Measurements from ENCODE around the gene DCHS1. TPM values are rescaled to one million over a fixed set of nuclear protein-coding genes. Genes with fewer than 3 reads are reported as not detected.

The DCHS1 gene
- total RNA-seq, 2 experiments from 2014 or later: 0.35 to 0.40 TPM

- H3K4me3 Mint-ChIP-seq: no peak overlapping the region
- H3K27me3 Mint-ChIP-seq: no peaks in the 10 kb centered on the region
- ChIA-PET POLR2A (no interaction called here), CTCF (interaction anchor here (0.9 to 2.3 kb wide), 4 partner anchors 9 to 48 kb away, joined by 3 to 7 read pairs (median 5); no protein-coding TSS in a partner anchor)
- H3K27ac Mint-ChIP-seq: no peak overlapping the region
- DNase-seq: no peak
- no peaks in the 10 kb centered on the region for H3K9me3 Mint-ChIP-seq
- H3K36me3 Mint-ChIP-seq (ENCODE audit: low read depth): no peaks in the 10 kb centered on the region
- H3K4me1 Mint-ChIP-seq: no peaks in the 10 kb centered on the region
These were observed 15.3 kb downstream of the DCHS1 start for GRCh38 chr11:6640036-6640984.

GRCh38 chr11:6638429-6638828, 17.2 kb downstream of the DCHS1 start:
- no peak overlapping the region for H3K27ac Mint-ChIP-seq
- H3K4me1 Mint-ChIP-seq: no peaks in the 10 kb centered on the region
- CTCF ChIA-PET: interaction anchor here (0.9 to 1.8 kb wide), 6 partner anchors 9 to 108 kb away, joined by 3 to 6 read pairs (median 4); partner anchors contain the start of gene TPP1
- DNase-seq: no peak
- POLR2A ChIA-PET: interaction anchor here (0.8 kb wide), 1 partner anchor 14 kb away, joined by 3 read pairs; no protein-coding TSS in a partner anchor
- H3K4me3 Mint-ChIP-seq: no peak overlapping the region
- H3K9me3 Mint-ChIP-seq: no peaks in the 10 kb centered on the region
- no peaks in the 10 kb centered on the region for H3K27me3 Mint-ChIP-seq
- no peaks in the 10 kb centered on the region for H3K36me3 Mint-ChIP-seq (ENCODE audit: low read depth)

- Mint-ChIP-seq H3K27me3 (no peaks in the 10 kb centered on the region), H3K4me3 (no peak overlapping the region), H3K27ac (no peak overlapping the region), H3K9me3 (no peaks in the 10 kb centered on the region), H3K4me1 (no peaks in the 10 kb centered on the region), H3K36me3 (ENCODE audit: low read depth) (no peaks in the 10 kb centered on the region)
- ChIA-PET POLR2A (no interaction called here), CTCF (interaction anchor here (0.9 to 1.8 kb wide), 6 partner anchors 9 to 107 kb away, joined by 3 to 4 read pairs (median 4); partner anchors contain the start of gene TPP1)
- DNase-seq: no peak
These were observed 17.7 kb downstream of the DCHS1 start for GRCh38 chr11:6637871-6638270.

GRCh38 chr11:6636480-6636879, 19.1 kb downstream of the DCHS1 start:
- POLR2A ChIA-PET: no interaction called here
- Mint-ChIP-seq H3K4me1 (peaks cover 5% of the 10 kb centered on the region), H3K27me3 (no peaks in the 10 kb centered on the region), H3K36me3 (ENCODE audit: low read depth) (no peaks in the 10 kb centered on the region), H3K9me3 (no peaks in the 10 kb centered on the region), H3K27ac (no peak overlapping the region), H3K4me3 (no peak overlapping the region)
- no peak for DNase-seq
- CTCF ChIA-PET: interaction anchor here (1.1 to 1.6 kb wide), 2 partner anchors 11 to 106 kb away, joined by 3 to 4 read pairs; no protein-coding TSS in a partner anchor

- POLR2A ChIA-PET: no interaction called here
- H3K4me1 Mint-ChIP-seq: peaks cover 5% of the 10 kb centered on the region
- no peak overlapping the region for H3K27ac Mint-ChIP-seq
- H3K27me3 Mint-ChIP-seq: no peaks in the 10 kb centered on the region
- CTCF ChIA-PET: interaction anchor here (0.9 to 1.8 kb wide), 3 partner anchors 13 to 104 kb away, joined by 3 to 4 read pairs (median 4); partner anchors contain the start of gene TPP1
- no peaks in the 10 kb centered on the region for H3K9me3 Mint-ChIP-seq
- no peak overlapping the region for H3K4me3 Mint-ChIP-seq
- DNase-seq: no peak
- no peaks in the 10 kb centered on the region for H3K36me3 Mint-ChIP-seq (ENCODE audit: low read depth)
These were observed 20.3 kb downstream of the DCHS1 start for GRCh38 chr11:6635082-6635932.

GRCh38 chr11:6634534-6634933, 21.1 kb downstream of the DCHS1 start:
- no peaks in the 10 kb centered on the region for H3K27me3 Mint-ChIP-seq
- peaks cover 5% of the 10 kb centered on the region for H3K4me1 Mint-ChIP-seq
- H3K27ac Mint-ChIP-seq: no peak overlapping the region
- DNase-seq: no peak
- POLR2A ChIA-PET: no interaction called here
- H3K36me3 Mint-ChIP-seq (ENCODE audit: low read depth): no peaks in the 10 kb centered on the region
- no peak overlapping the region for H3K4me3 Mint-ChIP-seq
- CTCF ChIA-PET: interaction anchor here (0.9 to 1.8 kb wide), 2 partner anchors 14 to 15 kb away, joined by 3 to 4 read pairs; partner anchors contain the start of gene TPP1
- no peaks in the 10 kb centered on the region for H3K9me3 Mint-ChIP-seq

GRCh38 chr11:6633422-6634408, 21.9 kb downstream of the DCHS1 start:
- CTCF ChIA-PET: interaction anchor here (0.9 to 1.8 kb wide), 2 partner anchors 14 to 15 kb away, joined by 3 to 4 read pairs; partner anchors contain the start of gene TPP1

GRCh38 chr11:6632116-6633073, 23.2 kb downstream of the DCHS1 start:
- peaks cover 15% of the 10 kb centered on the region for H3K4me1 Mint-ChIP-seq
- POLR2A ChIA-PET: no interaction called here

More at GRCh38 chr11:6633422-6634408, 21.9 kb downstream of the DCHS1 start:
- Mint-ChIP-seq H3K4me3 (no peak overlapping the region), H3K27me3 (no peaks in the 10 kb centered on the region), H3K4me1 (peaks cover 5% of the 10 kb centered on the region), H3K27ac (no peak overlapping the region), H3K9me3 (no peaks in the 10 kb centered on the region), H3K36me3 (ENCODE audit: low read depth) (no peaks in the 10 kb centered on the region)
- POLR2A ChIA-PET: no interaction called here
- no peak for DNase-seq

GRCh38 chr11:6631361-6631890, 24.2 kb downstream of the DCHS1 start:
- H3K4me1 Mint-ChIP-seq: peaks cover 25% of the 10 kb centered on the region
- no peaks in the 10 kb centered on the region for H3K9me3 Mint-ChIP-seq
- no peak overlapping the region for H3K4me3 Mint-ChIP-seq
- no peak overlapping the region for H3K27ac Mint-ChIP-seq
- ChIA-PET POLR2A (no interaction called here), CTCF (interaction anchor here (0.9 to 2.2 kb wide), 6 partner anchors 9 to 50 kb away, joined by 3 to 11 read pairs (median 4); partner anchors contain the start of gene TPP1)
- no peaks in the 10 kb centered on the region for H3K36me3 Mint-ChIP-seq (ENCODE audit: low read depth)
- no peak for DNase-seq
- H3K27me3 Mint-ChIP-seq: no peaks in the 10 kb centered on the region

More at GRCh38 chr11:6632116-6633073, 23.2 kb downstream of the DCHS1 start:
- H3K4me3 Mint-ChIP-seq: no peak overlapping the region
- no peak overlapping the region for H3K27ac Mint-ChIP-seq
- no peaks in the 10 kb centered on the region for H3K27me3 Mint-ChIP-seq
- no peaks in the 10 kb centered on the region for H3K36me3 Mint-ChIP-seq (ENCODE audit: low read depth)
- DNase-seq: no peak
- no peaks in the 10 kb centered on the region for H3K9me3 Mint-ChIP-seq
- CTCF ChIA-PET: interaction anchor here (1.3 to 2.2 kb wide), 4 partner anchors 8 to 17 kb away, joined by 4 to 11 read pairs (median 6); partner anchors contain the start of gene TPP1

- H3K27ac Mint-ChIP-seq: no peak overlapping the region
- no peaks in the 10 kb centered on the region for H3K27me3 Mint-ChIP-seq
- H3K36me3 Mint-ChIP-seq (ENCODE audit: low read depth): no peaks in the 10 kb centered on the region
- H3K9me3 Mint-ChIP-seq: no peaks in the 10 kb centered on the region
- H3K4me1 Mint-ChIP-seq: peaks cover 27% of the 10 kb centered on the region
- DNase-seq: no peak
- ChIA-PET POLR2A (no interaction called here), CTCF (interaction anchor here (0.6 to 2.2 kb wide), 7 partner anchors 9 to 51 kb away, joined by 3 to 11 read pairs (median 5); partner anchors contain the start of gene TPP1)
- H3K4me3 Mint-ChIP-seq: no peak overlapping the region
These were observed 24.8 kb downstream of the DCHS1 start for GRCh38 chr11:6630632-6631291.

Measured in activated CD4-positive, alpha-beta T cell treated with anti-CD3 and anti-CD28 coated beads, Interleukin-2, amount 10 ng/mL, durations not matched to agents 7 days and 5 days (primary cell).